SK-N-MC (cell line): ENCODE measurements around the gene SIM1.

Source experiments
- DNase-seq: peaks from one replicate; pipeline ENCODE4 v3.0.0-alpha.2; 2011; ENCODE audit warnings: low read depth, low spot score
- H3K27ac ChIP-seq: fragments of 200-600 bp; sonication (generic); 2 replicates; pipeline ENCODE4 v1.5.1; 2016; ENCODE audit warnings: mixed run types
- H3K36me3 ChIP-seq: fragments of 200-600 bp; sonication (generic); 2 replicates; pipeline ENCODE4 v1.6.1; 2017; ENCODE audit warnings: antibody characterized with exemption, low read length, mixed read lengths; ENCODE audit not compliant: insufficient read depth
- H3K4me3 ChIP-seq: fragments of 200-600 bp; sonication (generic); 2 replicates; pipeline ENCODE4 v1.5.1; 2016
- H3K9ac ChIP-seq: fragments of 200-600 bp; sonication (generic); 2 replicates; pipeline ENCODE4 v1.8.0; 2017; ENCODE audit warnings: mixed run types, mixed read lengths; ENCODE audit not compliant: insufficient read length
- H3K9me3 ChIP-seq: fragments of 200-600 bp; sonication (generic); 2 replicates; pipeline ENCODE4 v1.6.1; 2017; ENCODE audit warnings: low read depth, mild to moderate bottlenecking, antibody characterized with exemption, low read length, moderate library complexity, mixed read lengths
- EZH2 ChIP-seq: fragments of 200-600 bp; sonication (generic); IDR thresholded peaks from one replicate; pipeline ENCODE4 v1.6.1; 2017; ENCODE audit warnings: antibody characterized with exemption
- FOXP2 ChIP-seq: optimal IDR thresholded peaks from 2 replicates; pipeline ENCODE3; 2011; ENCODE audit warnings: mild to moderate bottlenecking, moderate library complexity; ENCODE audit not compliant: insufficient read depth; ENCODE audit errors: extremely low read length, control extremely low read depth
- POLR2AphosphoS5 ChIP-seq: IDR thresholded peaks from 2 replicates; pipeline ENCODE4 v1.6.1; 2012; ENCODE audit warnings: mild to moderate bottlenecking, low read depth, low read length, borderline replicate concordance

Gene SIM1

GRCh38 chr6:100335991-100336390 lies 128.7 kb downstream of the SIM1 start:
- TF ChIP-seq EZH2, result no peak
- TF ChIP-seq POLR2AphosphoS5, result no peak
- TF ChIP-seq FOXP2, result no peak
- Histone ChIP-seq H3K9me3 (peaks cover 5% of the 10 kb centered on the region; the same call in 1 of the 2 replicates), H3K4me3 (no peak overlapping the region)

More at GRCh38 chr6:100335991-100336390, 128.7 kb downstream of the SIM1 start:
- Histone ChIP-seq H3K36me3 (no peaks in the 10 kb centered on the region), H3K27ac (no peak overlapping the region), H3K9ac (no peak overlapping the region)
- no peak for DNase-seq
